Activated CD4-positive, alpha-beta T cell treated with anti-CD3 and anti-CD28 coated beads, Interleukin-2, amount 50 U/mL, for 16 hours (primary cell): ENCODE data around the gene HTR3C.
"Not testable (repeated sequence)": the region's sequence is repeated elsewhere in the genome, so short reads cannot be mapped to it uniquely, and the experiment has no call there.

Source experiments
- DNase-seq: peaks from one replicate; pipeline ENCODE4 v3.0.0-alpha.2; 2020

Gene HTR3C

DNA sequence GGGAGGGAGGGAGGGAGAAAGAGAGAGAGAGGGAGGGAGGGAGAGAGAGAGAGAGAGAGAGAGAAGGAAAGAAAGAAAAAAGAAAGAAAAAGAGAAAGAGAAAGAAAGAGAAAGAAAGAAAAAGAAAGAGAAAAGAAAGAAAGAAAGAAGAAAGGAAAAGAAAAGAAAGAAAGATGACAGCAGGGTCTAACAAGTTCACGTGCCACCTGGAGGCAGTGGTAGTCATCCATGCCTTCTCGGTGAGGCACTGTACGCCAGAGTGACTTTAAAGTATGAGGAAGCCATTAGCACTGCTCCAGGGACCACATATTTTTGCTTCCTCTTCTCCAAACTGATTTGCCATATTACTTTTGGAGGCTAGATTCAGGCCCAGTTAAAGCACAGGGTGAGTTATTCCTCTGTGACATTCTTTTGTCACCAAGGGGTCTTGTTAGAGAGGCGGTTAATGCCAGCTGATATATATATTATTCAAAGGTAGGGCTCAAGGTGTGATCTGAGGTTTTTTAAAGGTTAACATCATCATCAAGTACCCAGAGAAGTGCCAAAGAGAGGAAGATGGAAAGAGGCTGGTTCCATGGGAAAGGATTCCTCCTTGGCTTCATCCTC is 21.6 kb upstream of the HTR3C start, which contains the start of gene HTR3D:
Gene HTR3D, plus strand, starts transcription at position 556 of the 606 bp plus-strand sequence. Its CDS starts 0 bp downstream, at position 556.
- DNase-seq = no peak

DNA sequence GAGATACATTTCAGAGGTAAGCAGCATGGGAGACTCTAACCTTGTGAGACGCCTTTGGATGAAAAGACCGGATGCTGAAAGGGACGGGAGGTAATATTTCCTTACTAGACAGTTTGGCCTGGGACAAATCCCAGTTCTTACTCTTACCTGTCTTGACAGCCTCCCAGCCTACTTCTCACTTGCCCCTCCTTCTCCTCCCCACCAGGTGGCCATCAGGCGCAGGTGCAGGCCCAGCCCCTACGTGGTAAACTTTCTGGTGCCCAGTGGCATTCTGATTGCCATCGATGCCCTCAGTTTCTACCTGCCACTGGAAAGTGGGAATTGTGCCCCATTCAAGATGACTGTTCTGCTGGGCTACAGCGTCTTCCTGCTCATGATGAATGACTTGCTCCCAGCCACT is 15.0 kb upstream of the HTR3C start:
- DNase-seq = no peak

- DNase-seq = not testable (repeated sequence)
These were observed 14.5 kb upstream of the HTR3C start for GRCh38 chr3:184038307-184038706.

DNA sequence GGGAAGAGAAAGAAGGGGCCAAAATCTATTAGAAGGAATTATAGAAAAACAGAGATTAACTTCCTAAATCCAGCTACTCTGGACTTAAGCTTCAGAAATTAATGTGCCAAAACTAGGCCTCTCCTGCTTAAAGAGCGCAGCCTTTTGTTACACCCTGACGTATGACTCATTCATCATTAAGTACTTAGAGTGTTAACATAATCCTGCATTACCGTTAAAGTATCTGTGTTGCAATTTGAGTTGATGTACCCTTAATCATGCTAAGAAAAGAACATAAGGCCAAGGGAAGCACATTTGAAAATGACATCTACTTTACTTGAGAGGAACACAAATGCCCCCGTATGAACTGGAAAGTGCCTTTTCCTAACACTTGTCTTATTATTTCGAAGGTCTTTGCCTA is 13.4 kb upstream of the HTR3C start:
- no peak for DNase-seq

DNA sequence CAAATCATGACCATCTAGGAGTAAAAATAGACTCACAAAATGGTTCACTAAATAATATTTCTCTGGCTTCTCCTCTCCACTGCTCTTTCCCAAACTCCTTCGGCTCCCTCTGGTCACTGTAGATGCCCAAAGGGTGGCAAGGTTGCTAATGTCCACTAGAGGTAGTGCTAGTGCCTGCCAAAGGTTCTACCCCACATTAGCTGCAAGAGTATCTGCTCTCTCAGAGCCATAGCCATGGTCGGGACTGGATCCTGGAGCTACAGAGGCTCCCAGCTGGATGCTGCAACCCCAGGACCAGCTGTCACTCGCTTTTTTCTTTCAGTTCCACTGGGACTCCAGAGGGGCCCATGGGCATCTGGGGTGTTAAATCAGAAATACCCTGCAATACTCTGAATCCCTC is 12.8 kb upstream of the HTR3C start:
- DNase-seq = no peak

- DNase-seq = no peak
These were observed 10.2 kb upstream of the HTR3C start for GRCh38 chr3:184042617-184043016.

DNA sequence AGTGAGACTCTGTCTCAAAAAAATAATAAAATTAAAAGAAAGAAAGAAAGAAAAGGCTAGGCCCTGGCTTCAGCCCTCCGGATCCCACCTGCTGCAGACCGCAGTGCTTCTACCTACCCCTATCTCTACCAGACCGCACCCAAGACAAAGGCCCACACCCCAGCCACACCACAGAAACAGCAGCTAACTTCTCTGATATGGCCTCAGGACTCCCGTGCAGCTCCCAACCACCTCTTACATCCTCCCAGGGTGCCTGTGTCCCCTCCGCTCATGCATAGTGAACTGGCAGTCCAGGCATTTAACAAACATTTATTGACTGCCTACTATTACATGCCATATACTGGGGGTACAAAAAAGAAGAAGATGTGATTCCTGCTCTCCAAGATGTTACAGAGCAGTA is 6.9 kb upstream of the HTR3C start:
- no peak for DNase-seq

GRCh38 chr3:184050217-184050847 is 2.5 kb upstream of the HTR3C start:
- no peak for DNase-seq

- DNase-seq = no peak
These were observed 5.2 kb downstream of the HTR3C start for GRCh38 chr3:184058029-184058428.

DNA sequence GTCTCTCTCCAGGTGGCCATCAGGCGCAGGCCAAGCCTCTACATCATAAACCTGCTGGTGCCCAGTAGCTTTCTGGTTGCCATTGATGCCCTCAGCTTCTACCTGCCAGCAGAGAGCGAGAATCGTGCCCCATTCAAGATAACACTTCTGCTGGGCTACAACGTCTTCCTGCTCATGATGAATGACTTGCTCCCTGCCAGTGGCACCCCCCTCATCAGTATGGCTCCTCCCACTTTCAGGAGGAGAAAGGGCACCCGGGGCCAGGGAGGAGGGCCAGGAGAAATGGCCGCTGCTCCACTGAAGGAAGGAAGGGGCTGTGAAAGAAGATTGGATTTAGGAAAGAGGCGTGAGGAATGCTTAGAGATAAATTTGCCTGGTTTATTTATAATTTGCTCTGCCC is 6.6 kb downstream of the HTR3C start:
- DNase-seq = no peak

DNA sequence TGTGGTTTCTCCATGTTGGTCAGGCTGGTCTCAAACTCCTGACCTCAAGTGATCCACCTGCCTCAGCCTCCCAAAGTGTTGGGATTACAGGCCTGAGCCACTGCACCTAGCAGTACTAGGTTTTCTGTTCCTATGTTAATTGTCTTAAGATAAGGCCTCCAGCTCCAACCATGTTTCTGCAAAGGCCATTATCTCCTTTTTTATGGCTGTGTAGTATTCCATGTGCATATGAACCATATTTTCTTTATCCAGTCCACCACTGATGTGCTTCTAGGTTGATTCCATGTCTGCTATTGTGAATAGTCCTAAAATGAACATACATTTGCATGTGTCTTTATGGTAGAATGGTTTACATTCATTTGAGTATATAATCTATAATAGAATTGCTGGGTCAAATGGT is 9.8 kb downstream of the HTR3C start:
- DNase-seq = no peak

DNA sequence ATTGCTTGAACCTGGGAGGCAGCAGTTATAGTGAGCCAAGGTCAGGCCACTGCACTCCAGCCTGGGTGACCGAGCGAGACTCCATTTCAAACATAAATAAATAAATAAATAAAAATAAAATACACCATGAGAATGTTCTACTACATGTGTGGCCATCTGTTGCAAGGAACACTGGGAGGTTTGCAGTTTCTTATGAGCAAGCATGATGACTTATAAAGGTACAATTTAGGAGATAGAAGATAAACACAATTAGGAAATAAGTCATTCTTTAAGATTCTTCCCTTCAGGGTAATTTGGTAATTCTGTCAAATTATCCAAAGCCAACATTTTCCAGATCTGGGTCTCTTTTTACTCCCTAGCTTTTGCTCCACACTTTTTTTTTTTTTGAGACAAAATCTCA is 13.4 kb downstream of the HTR3C start:
- DNase-seq = no peak

DNA sequence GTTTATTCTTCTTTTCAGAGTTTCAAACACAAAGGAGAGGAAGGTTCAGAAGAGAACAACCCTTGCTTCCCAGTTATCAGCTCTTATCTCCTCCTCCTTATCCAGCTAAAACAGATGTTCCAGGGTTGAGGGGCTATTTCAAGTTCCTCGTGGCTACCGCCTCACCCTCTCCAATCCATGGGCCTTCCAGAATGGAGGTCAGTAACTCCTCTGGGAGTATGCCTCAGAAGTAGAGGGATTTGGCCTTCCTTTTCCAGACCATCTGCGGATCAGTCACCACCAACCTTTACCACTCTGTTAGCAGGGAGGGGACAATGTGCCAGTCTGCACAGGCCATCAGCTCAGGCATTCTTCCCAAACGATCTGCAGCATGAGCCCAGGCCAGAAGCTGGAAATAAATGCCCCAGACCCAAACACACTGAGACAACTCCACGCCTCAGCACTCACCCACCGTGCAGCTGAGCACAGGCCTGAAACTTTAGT is 14.8 kb downstream of the HTR3C start:
- DNase-seq = no peak

GRCh38 chr3:184068344-184068743 is 15.5 kb downstream of the HTR3C start:
- DNase-seq = no peak

DNA sequence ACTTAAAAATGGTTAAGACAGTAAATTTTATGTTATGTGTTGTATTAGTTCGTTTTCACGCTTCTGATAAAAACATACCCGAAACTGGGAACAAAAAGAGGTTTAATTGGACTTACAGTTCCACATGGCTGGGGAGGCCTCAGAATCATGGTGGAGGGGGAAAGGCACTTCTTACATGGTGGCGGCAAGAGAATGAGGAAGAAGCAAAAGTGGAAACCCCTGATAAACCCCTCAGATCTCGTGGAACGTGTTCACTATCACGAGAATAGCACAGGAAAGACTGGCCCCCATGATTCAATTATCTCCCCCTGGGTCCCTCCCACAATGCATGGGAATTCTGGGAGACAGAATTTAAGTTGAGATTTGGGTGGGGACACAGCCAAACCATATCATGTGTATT is 18.3 kb downstream of the HTR3C start:
- DNase-seq = not testable (repeated sequence)

DNA sequence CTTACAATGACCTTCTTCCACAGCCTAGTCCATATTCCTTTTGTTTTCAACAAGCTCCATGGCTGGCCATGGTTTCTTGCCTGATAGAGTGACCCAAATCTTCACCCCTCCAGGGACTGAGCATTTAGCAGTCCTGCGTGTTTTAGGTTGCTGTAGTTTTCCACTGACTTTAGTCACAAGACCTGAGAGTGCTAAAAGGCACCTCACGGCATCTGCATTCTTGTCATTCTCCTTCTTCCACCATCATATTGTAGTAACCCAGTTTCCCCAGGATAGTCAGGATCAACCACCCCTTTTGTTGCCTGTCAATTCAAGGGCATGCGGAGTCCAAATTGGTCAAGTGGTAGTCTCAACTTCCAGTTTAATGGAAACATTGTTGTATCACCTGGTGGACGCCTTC is 20.8 kb downstream of the HTR3C start:
- DNase-seq = no peak

GRCh38 chr3:184075901-184076300 is 23.1 kb downstream of the HTR3C start:
- DNase-seq = no peak

DNA sequence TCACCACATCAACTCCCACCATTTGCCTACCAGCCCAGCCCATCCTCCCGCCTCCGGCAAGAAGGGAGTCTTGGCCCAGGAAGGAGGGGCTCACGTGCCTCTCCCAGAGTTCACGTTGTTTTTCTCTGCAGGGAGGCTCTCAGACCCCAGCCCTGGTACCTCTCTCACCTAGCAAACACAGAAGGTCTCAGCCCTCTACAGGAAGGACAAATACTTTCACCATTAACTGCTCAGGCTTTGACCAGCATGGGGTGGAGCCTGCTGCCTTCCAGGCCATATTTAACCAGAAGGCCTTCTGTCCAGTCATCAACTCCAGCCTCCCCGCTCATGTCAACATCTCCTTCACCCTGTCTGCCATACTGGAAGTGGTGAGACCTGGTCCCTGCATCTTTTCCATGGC is 25.0 kb downstream of the HTR3C start:
- no peak for DNase-seq

GRCh38 chr3:184078851-184079250 is 26.0 kb downstream of the HTR3C start:
- DNase-seq = no peak

- DNase-seq = no peak
These were observed 28.4 kb downstream of the HTR3C start for GRCh38 chr3:184081116-184081830.

- no peak for DNase-seq
These were observed 29.2 kb downstream of the HTR3C start for GRCh38 chr3:184082034-184082433.

DNA sequence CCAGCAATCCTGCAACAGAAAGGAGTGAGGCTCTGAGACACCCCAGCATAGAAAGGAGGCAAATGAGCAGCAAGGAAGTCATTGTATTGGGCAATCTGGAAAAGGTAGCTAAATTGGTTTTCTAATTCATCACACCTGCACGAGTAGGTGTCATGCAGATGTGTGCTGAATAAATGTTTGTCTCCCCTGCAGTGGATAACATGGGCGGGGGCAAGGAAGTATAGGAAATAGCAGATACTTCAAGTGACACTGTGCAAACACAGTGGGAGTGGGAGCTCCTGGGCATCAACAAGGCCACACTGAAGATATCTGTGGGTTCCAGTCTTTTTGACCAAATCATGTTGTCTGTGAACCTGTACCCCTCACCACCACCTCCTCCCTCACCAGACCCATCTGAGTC is 29.6 kb downstream of the HTR3C start:
- DNase-seq = no peak

DNA sequence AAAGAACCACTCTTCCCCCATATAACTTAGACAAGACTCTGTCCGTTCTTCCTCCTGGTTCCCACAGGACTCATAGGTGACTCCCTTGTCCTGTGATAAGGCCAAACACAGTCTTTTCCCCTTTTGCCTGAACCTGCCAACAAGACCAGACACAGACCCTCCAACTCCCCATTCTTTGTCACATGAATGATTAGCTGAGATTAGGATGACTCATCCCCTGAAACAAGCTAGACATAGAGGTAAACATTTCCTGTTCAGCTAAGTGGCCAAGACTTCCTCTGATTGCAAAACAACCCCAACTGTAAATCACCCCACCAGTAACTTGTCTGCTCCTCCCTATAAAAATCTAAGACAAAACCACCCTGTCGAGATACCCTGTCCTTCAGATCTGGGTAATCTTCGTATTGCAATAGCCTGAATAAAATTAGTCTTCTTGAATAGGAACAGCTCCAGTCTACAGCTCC is 32.6 kb downstream of the HTR3C start:
- DNase-seq = peak; percentile 49

- no peak for DNase-seq
These were observed 39.4 kb downstream of the HTR3C start for GRCh38 chr3:184092199-184092598.
